Activated T-helper 17 cell treated with anti-CD3 and anti-CD28 coated beads, Interleukin-2, amount 50 U/mL, for 72 hours (primary cell): ENCODE measurements around the gene MIA3. TPM values are rescaled to one million over a fixed set of nuclear protein-coding genes. Genes with fewer than 3 reads are reported as not detected.
A peak's percentile ranks its signal among the peaks of the same experiment; 100 is the strongest.
"Not testable (repeated sequence)": the region's sequence is repeated elsewhere in the genome, so short reads cannot be mapped to it uniquely, and the experiment has no call there.

Experiments used
- ATAC-seq: fragments of 150-1000 bp; cut with Tn5 transposase; replicated peaks from 2 replicates; pipeline ENCODE4 v1.10.0; 2021; ENCODE audit warnings: mild to moderate bottlenecking, moderate library complexity
- H3K27ac Mint-ChIP-seq: one replicate; pipeline ENCODE4 v1.8.0; 2022; ENCODE audit warnings: mixed read lengths
- H3K27me3 Mint-ChIP-seq: one replicate; pipeline ENCODE4 v1.8.0; 2022; ENCODE audit warnings: mixed read lengths
- H3K36me3 Mint-ChIP-seq: one replicate; pipeline ENCODE4 v1.8.0; 2022; ENCODE audit warnings: low read depth, mild to moderate bottlenecking, mixed read lengths
- H3K4me1 Mint-ChIP-seq: one replicate; pipeline ENCODE4 v1.8.0; 2022; ENCODE audit warnings: mixed read lengths
- H3K4me3 Mint-ChIP-seq: one replicate; pipeline ENCODE4 v1.8.0; 2022; ENCODE audit warnings: mild to moderate bottlenecking, mixed read lengths
- H3K9me3 Mint-ChIP-seq: one replicate; pipeline ENCODE4 v1.8.0; 2022; ENCODE audit warnings: mixed read lengths
- total RNA-seq, 2 donors: library from RNA; stranded (reverse); gene quantifications; one replicate each; pipeline ENCODE4 v1.2.3, GENCODE V29; 2022

Gene MIA3
- total RNA-seq, 2 donors from 2014 or later = 31.2 to 32.8 TPM

GRCh38 chr1:222663431-222663934, 45.6 kb downstream of the MIA3 start:
- Mint-ChIP-seq H3K4me1 (no peaks in the 10 kb centered on the region), H3K36me3 (peaks cover 96% of the 10 kb centered on the region), H3K27me3 (no peaks in the 10 kb centered on the region), H3K27ac (no peak overlapping the region), H3K4me3 (no peak overlapping the region), H3K9me3 (no peaks in the 10 kb centered on the region)
- ATAC-seq = no peak

- no peaks in the 10 kb centered on the region for H3K9me3 Mint-ChIP-seq
- no peak overlapping the region for H3K27ac Mint-ChIP-seq
- H3K4me3 Mint-ChIP-seq = no peak overlapping the region
- H3K27me3 Mint-ChIP-seq = no peaks in the 10 kb centered on the region
- peaks cover 86% of the 10 kb centered on the region for H3K36me3 Mint-ChIP-seq
- peaks cover 7% of the 10 kb centered on the region for H3K4me1 Mint-ChIP-seq
- no peak for ATAC-seq
Observed at GRCh38 chr1:222665964-222666363, 48.1 kb downstream of the MIA3 start.

- H3K27me3 Mint-ChIP-seq, H3K4me1 Mint-ChIP-seq, ATAC-seq, H3K9me3 Mint-ChIP-seq, H3K27ac Mint-ChIP-seq, H3K4me3 Mint-ChIP-seq: not testable (repeated sequence)
- peaks cover 86% of the 10 kb centered on the region for H3K36me3 Mint-ChIP-seq
Observed at GRCh38 chr1:222668184-222668583, 50.3 kb downstream of the MIA3 start.

GRCh38 chr1:222669107-222669506, 51.2 kb downstream of the MIA3 start:
- not testable (repeated sequence) for H3K27ac Mint-ChIP-seq, ATAC-seq, H3K4me1 Mint-ChIP-seq, H3K9me3 Mint-ChIP-seq, H3K4me3 Mint-ChIP-seq, H3K27me3 Mint-ChIP-seq
- peaks cover 86% of the 10 kb centered on the region for H3K36me3 Mint-ChIP-seq

GRCh38 chr1:222670110-222670509, 52.2 kb downstream of the MIA3 start:
- peaks cover 86% of the 10 kb centered on the region for H3K36me3 Mint-ChIP-seq
- peak overlapping the region; percentile 63 for H3K27ac Mint-ChIP-seq

GRCh38 chr1:222680080-222680479, 62.2 kb downstream of the MIA3 start:
- Mint-ChIP-seq H3K36me3 (peaks cover 69% of the 10 kb centered on the region), H3K4me3 (no peak overlapping the region), H3K9me3 (no peaks in the 10 kb centered on the region), H3K4me1 (no peaks in the 10 kb centered on the region), H3K27me3 (no peaks in the 10 kb centered on the region), H3K27ac (no peak overlapping the region)
- ATAC-seq = no peak

More at GRCh38 chr1:222670110-222670509, 52.2 kb downstream of the MIA3 start:
- peaks cover 7% of the 10 kb centered on the region for H3K4me1 Mint-ChIP-seq
- no peaks in the 10 kb centered on the region for H3K27me3 Mint-ChIP-seq
- no peaks in the 10 kb centered on the region for H3K9me3 Mint-ChIP-seq
- ATAC-seq = no peak
- no peak overlapping the region for H3K4me3 Mint-ChIP-seq

- Mint-ChIP-seq H3K4me1 (peaks cover 10% of the 10 kb centered on the region), H3K4me3 (no peak overlapping the region), H3K9me3 (no peaks in the 10 kb centered on the region), H3K27me3 (no peaks in the 10 kb centered on the region), H3K27ac (no peak overlapping the region), H3K36me3 (peaks cover 58% of the 10 kb centered on the region)
- no peak for ATAC-seq
Observed at GRCh38 chr1:222691016-222691415, 73.1 kb downstream of the MIA3 start.

- no peak for ATAC-seq
- Mint-ChIP-seq H3K4me3 (no peak overlapping the region), H3K27ac (no peak overlapping the region), H3K4me1 (peaks cover 10% of the 10 kb centered on the region), H3K36me3 (peaks cover 60% of the 10 kb centered on the region), H3K27me3 (no peaks in the 10 kb centered on the region), H3K9me3 (no peaks in the 10 kb centered on the region)
Observed at GRCh38 chr1:222694927-222695326, 77.0 kb downstream of the MIA3 start.

- ATAC-seq = no peak
- peaks cover 10% of the 10 kb centered on the region for H3K4me1 Mint-ChIP-seq
- no peak overlapping the region for H3K27ac Mint-ChIP-seq
- no peak overlapping the region for H3K4me3 Mint-ChIP-seq
- H3K9me3 Mint-ChIP-seq = no peaks in the 10 kb centered on the region
- no peaks in the 10 kb centered on the region for H3K27me3 Mint-ChIP-seq
- peaks cover 70% of the 10 kb centered on the region for H3K36me3 Mint-ChIP-seq
Observed at GRCh38 chr1:222696741-222697140, 78.8 kb downstream of the MIA3 start.

- peaks cover 73% of the 10 kb centered on the region for H3K36me3 Mint-ChIP-seq
- peaks cover 10% of the 10 kb centered on the region for H3K4me1 Mint-ChIP-seq
- no peak overlapping the region for H3K4me3 Mint-ChIP-seq
- no peak overlapping the region for H3K27ac Mint-ChIP-seq
- no peaks in the 10 kb centered on the region for H3K27me3 Mint-ChIP-seq
- ATAC-seq = peak; percentile 56
- H3K9me3 Mint-ChIP-seq = no peaks in the 10 kb centered on the region
Observed at GRCh38 chr1:222697203-222697602, 79.3 kb downstream of the MIA3 start.

- H3K27me3 Mint-ChIP-seq = no peaks in the 10 kb centered on the region
- no peak for ATAC-seq
- H3K9me3 Mint-ChIP-seq = no peaks in the 10 kb centered on the region
- H3K4me3 Mint-ChIP-seq = no peak overlapping the region
- peaks cover 5% of the 10 kb centered on the region for H3K4me1 Mint-ChIP-seq
- H3K27ac Mint-ChIP-seq = no peak overlapping the region
- H3K36me3 Mint-ChIP-seq = peaks cover 73% of the 10 kb centered on the region
Observed at GRCh38 chr1:222697826-222698225, 79.9 kb downstream of the MIA3 start.

GRCh38 chr1:222702210-222702609, 84.3 kb downstream of the MIA3 start:
- no peak overlapping the region for H3K27ac Mint-ChIP-seq
- H3K4me3 Mint-ChIP-seq = no peak overlapping the region
- ATAC-seq = no peak
- no peaks in the 10 kb centered on the region for H3K9me3 Mint-ChIP-seq
- H3K36me3 Mint-ChIP-seq = peaks cover 67% of the 10 kb centered on the region
- no peaks in the 10 kb centered on the region for H3K27me3 Mint-ChIP-seq
- H3K4me1 Mint-ChIP-seq = peaks cover 23% of the 10 kb centered on the region

GRCh38 chr1:222704260-222704659, 86.4 kb downstream of the MIA3 start:
- no peak overlapping the region for H3K4me3 Mint-ChIP-seq
- no peak for ATAC-seq
- H3K4me1 Mint-ChIP-seq = peaks cover 23% of the 10 kb centered on the region
- no peaks in the 10 kb centered on the region for H3K27me3 Mint-ChIP-seq
- H3K9me3 Mint-ChIP-seq = no peaks in the 10 kb centered on the region
- no peak overlapping the region for H3K27ac Mint-ChIP-seq
- peaks cover 62% of the 10 kb centered on the region for H3K36me3 Mint-ChIP-seq

- H3K27me3 Mint-ChIP-seq = no peaks in the 10 kb centered on the region
- H3K4me3 Mint-ChIP-seq = no peak overlapping the region
- peaks cover 32% of the 10 kb centered on the region for H3K4me1 Mint-ChIP-seq
- peaks cover 63% of the 10 kb centered on the region for H3K36me3 Mint-ChIP-seq
- no peaks in the 10 kb centered on the region for H3K9me3 Mint-ChIP-seq
- H3K27ac Mint-ChIP-seq = no peak overlapping the region
- ATAC-seq = no peak
Observed at GRCh38 chr1:222706815-222707214, 88.9 kb downstream of the MIA3 start.

GRCh38 chr1:222709700-222710153, 91.8 kb downstream of the MIA3 start:
- Mint-ChIP-seq H3K27me3 (no peaks in the 10 kb centered on the region), H3K36me3 (peaks cover 62% of the 10 kb centered on the region), H3K4me1 (peaks cover 27% of the 10 kb centered on the region), H3K9me3 (no peaks in the 10 kb centered on the region), H3K4me3 (peak overlapping the region; percentile 99), H3K27ac (peak overlapping the region; percentile 99)
- no peak for ATAC-seq
